Tibial artery (tissue), 4 donors: ENCODE results near the gene MAP3K14.

ENCODE experiments used
- DNase-seq, 2 donors: peaks; one replicate each; pipeline ENCODE4 v3.0.0-alpha.2; 2019
- H3K27ac ChIP-seq, 2 donors: fragments of 200-600 bp; sonication (generic) in 1 of 2; 1 replicate in 1 of 2; 2 replicates in 1 of 2; pipeline ENCODE4 v1.5.1; 2018 to 2019; ENCODE audit warnings: mild to moderate bottlenecking in 1 of 2
- H3K27me3 ChIP-seq, 2 donors: fragments of 200-600 bp; sonication (generic) in 1 of 2; one replicate each; pipeline versions ENCODE4 v1.5.1 to v1.6.0; 2016 to 2019
- H3K36me3 ChIP-seq, 3 donors: fragments of 200-600 bp; sonication (generic) in 2 of 3; one replicate each; pipeline ENCODE4 v1.5.1; 2016 to 2019; ENCODE audit warnings: mild to moderate bottlenecking in 2 of 3
- H3K4me1 ChIP-seq, 4 donors: fragments of 200-600 bp; sonication (generic) in 2 of 4; 1 replicate in 3 of 4; 2 replicates in 1 of 4; pipeline ENCODE4 v1.5.1; 2016 to 2019
- H3K4me3 ChIP-seq, 2 donors: fragments of 200-600 bp; sonication (generic) in 1 of 2; 1 replicate in 1 of 2; 2 replicates in 1 of 2; pipeline ENCODE4 v1.5.1; 2018 to 2019; ENCODE audit warnings: mild to moderate bottlenecking in 2 of 2
- H3K9me3 ChIP-seq, 3 donors: fragments of 200-600 bp; sonication (generic) in 1 of 3; one replicate each; pipeline ENCODE4 v1.5.1; 2016 to 2019
- CTCF ChIP-seq, 2 experiments: fragments of 200-600 bp in 1 of 2; fragments of 450-650 bp in 1 of 2; IDR thresholded peaks; one replicate each; pipeline ENCODE4 v1.5.1; 2017 to 2019; ENCODE audit warnings: antibody characterized with exemption in 2 of 2, mild to moderate bottlenecking in 1 of 2, moderate library complexity in 1 of 2
- intact Hi-C: fragments of 100-400 bp; cut with DNase I; formaldehyde crosslinking; loops from one replicate; pipeline ENCODE4 v1.15.0; 2023; ENCODE audit warnings: low total_unique reads

Gene MAP3K14

GRCh38 chr17:45316434-45317110, at the start of gene MAP3K14:
MAP3K14 (minus strand) TSS chr17:45317020; CDS start chr17:45290745, 26,275 bp downstream.
- H3K36me3 ChIP-seq, result no peaks in the 10 kb centered on the region
- peaks cover 0 to 72% (median 58%) of the 10 kb centered on the region in 4 donors for H3K4me1 ChIP-seq
- H3K9me3 ChIP-seq, result no peaks in the 10 kb centered on the region
- TF ChIP-seq CTCF (IDR thresholded peaks at IDR 0.05), result peak; percentile 11 to 32
- H3K27ac ChIP-seq, result peak within 1 kb of the TSS; percentile 88 to 95
- peak; percentile 63 to 85 for DNase-seq
- no peaks in the 10 kb centered on the region for H3K27me3 ChIP-seq
- peak within 1 kb of the TSS; percentile 62 to 84 for H3K4me3 ChIP-seq
- intact Hi-C loops, result no loop called here

GRCh38 chr17:45366049-45366448, 49.2 kb upstream of the MAP3K14 start:
- Histone ChIP-seq H3K4me3 (no peak overlapping the region), H3K9me3 (no peaks in the 10 kb centered on the region), H3K27me3 (peaks cover 0 to 9% of the 10 kb centered on the region in 2 donors), H3K36me3 (no peaks in the 10 kb centered on the region), H3K4me1 (peaks cover 0 to 1% (median 0%) of the 10 kb centered on the region in 4 donors), H3K27ac (no peak overlapping the region)
- intact Hi-C loops, result no loop called here
- no peak for DNase-seq
- TF ChIP-seq CTCF (IDR thresholded peaks at IDR 0.05), result no peak

- no peak overlapping the region for H3K4me3 ChIP-seq
- DNase-seq, result no peak
- peaks cover 0 to 17% of the 10 kb centered on the region in 2 donors for H3K27me3 ChIP-seq
Measured at GRCh38 chr17:45364531-45365390, 47.9 kb upstream of the MAP3K14 start.

GRCh38 chr17:45363498-45363897, 46.7 kb upstream of the MAP3K14 start:
- H3K9me3 ChIP-seq, result no peaks in the 10 kb centered on the region
- DNase-seq, result no peak
- intact Hi-C loops, result no loop called here
- no peak overlapping the region for H3K4me3 ChIP-seq
- H3K36me3 ChIP-seq, result no peaks in the 10 kb centered on the region
- no peak for TF ChIP-seq CTCF (IDR thresholded peaks at IDR 0.05)
- peaks cover 0 to 17% of the 10 kb centered on the region in 2 donors for H3K27me3 ChIP-seq
- no peak overlapping the region for H3K27ac ChIP-seq
- no peaks in the 10 kb centered on the region for H3K4me1 ChIP-seq

More at GRCh38 chr17:45364531-45365390, 47.9 kb upstream of the MAP3K14 start:
- TF ChIP-seq CTCF (IDR thresholded peaks at IDR 0.05), result no peak
- no peaks in the 10 kb centered on the region for H3K4me1 ChIP-seq
- H3K36me3 ChIP-seq, result no peaks in the 10 kb centered on the region
- no peaks in the 10 kb centered on the region for H3K9me3 ChIP-seq
- intact Hi-C loops, result no loop called here
- no peak overlapping the region for H3K27ac ChIP-seq

- DNase-seq, result no peak
- no peaks in the 10 kb centered on the region for H3K4me1 ChIP-seq
- TF ChIP-seq CTCF (IDR thresholded peaks at IDR 0.05), result no peak
- intact Hi-C loops, result no loop called here
- no peak overlapping the region for H3K27ac ChIP-seq
- H3K9me3 ChIP-seq, result no peaks in the 10 kb centered on the region
- H3K27me3 ChIP-seq, result peaks cover 0 to 17% of the 10 kb centered on the region in 2 donors
- no peak overlapping the region for H3K4me3 ChIP-seq
- H3K36me3 ChIP-seq, result no peaks in the 10 kb centered on the region
Measured at GRCh38 chr17:45361976-45362375, 45.2 kb upstream of the MAP3K14 start.
